ENCODE results near the gene KRT76. TPM values are rescaled to one million over a fixed set of nuclear protein-coding genes. Genes with fewer than 3 reads are reported as not detected.
"Not testable (repeated sequence)": the region's sequence is repeated elsewhere in the genome, so short reads cannot be mapped to it uniquely, and the experiment has no call there.

The KRT76 gene
- total RNA-seq, 4 donors from 2014 or later, result not detected

GRCh38 chr12:52797529-52797894 is 20.4 kb upstream of the KRT76 start:
- no peaks in the 10 kb centered on the region for H3K27me3 ChIP-seq
- H3K4me1 ChIP-seq, result no peaks in the 10 kb centered on the region
- H3K9me3 ChIP-seq, result no peaks in the 10 kb centered on the region
- no peak for DNase-seq
- H3K4me3 ChIP-seq, result no peak overlapping the region
- TF ChIP-seq CTCF (IDR thresholded peaks at IDR 0.05) (no peak), POLR2A (IDR thresholded peaks at IDR 0.05) (no peak)
- no peak overlapping the region for H3K27ac ChIP-seq
- no peaks in the 10 kb centered on the region for H3K36me3 ChIP-seq

- no peak for TF ChIP-seq CTCF (IDR thresholded peaks at IDR 0.05)
- no peak for TF ChIP-seq POLR2A (IDR thresholded peaks at IDR 0.05)
- no peaks in the 10 kb centered on the region for H3K27me3 ChIP-seq
- no peak overlapping the region for H3K27ac ChIP-seq
- H3K4me1 ChIP-seq, result no peaks in the 10 kb centered on the region
- no peaks in the 10 kb centered on the region for H3K36me3 ChIP-seq
- no peak for DNase-seq
- no peak overlapping the region for H3K4me3 ChIP-seq
- no peaks in the 10 kb centered on the region for H3K9me3 ChIP-seq
Measured at GRCh38 chr12:52796839-52797528, 19.8 kb upstream of the KRT76 start.

- H3K27ac ChIP-seq, result no peak overlapping the region
- no peaks in the 10 kb centered on the region for H3K27me3 ChIP-seq
- TF ChIP-seq POLR2A (IDR thresholded peaks at IDR 0.05) (no peak), CTCF (IDR thresholded peaks at IDR 0.05) (no peak)
- no peak for DNase-seq
- no peaks in the 10 kb centered on the region for H3K4me1 ChIP-seq
- no peaks in the 10 kb centered on the region for H3K9me3 ChIP-seq
- H3K4me3 ChIP-seq, result no peak overlapping the region
- H3K36me3 ChIP-seq, result no peaks in the 10 kb centered on the region
Measured at GRCh38 chr12:52796429-52796794, 19.3 kb upstream of the KRT76 start.

GRCh38 chr12:52795694-52796428 is 18.7 kb upstream of the KRT76 start, which contains the start of gene KRT3:
Gene KRT3, minus strand, starts transcription at chr12:52796117. Its CDS starts 75 bp downstream, at chr12:52796042.
- no peak for TF ChIP-seq POLR2A (IDR thresholded peaks at IDR 0.05)
- no peak for TF ChIP-seq CTCF (IDR thresholded peaks at IDR 0.05)
- Histone ChIP-seq H3K27ac (no peak within 1 kb of the TSS), H3K27me3 (no peaks in the 10 kb centered on the region), H3K4me1 (no peaks in the 10 kb centered on the region), H3K4me3 (no peak within 1 kb of the TSS), H3K9me3 (no peaks in the 10 kb centered on the region), H3K36me3 (no peaks in the 10 kb centered on the region)
- no peak for DNase-seq

- not testable (repeated sequence) for H3K27ac ChIP-seq, DNase-seq, H3K36me3 ChIP-seq, H3K9me3 ChIP-seq, H3K4me3 ChIP-seq, H3K27me3 ChIP-seq, H3K4me1 ChIP-seq
Measured at GRCh38 chr12:52795332-52795674, 18.2 kb upstream of the KRT76 start.

GRCh38 chr12:52794479-52795331 is 17.6 kb upstream of the KRT76 start:
- H3K4me3 ChIP-seq, result no peak overlapping the region
- no peak for TF ChIP-seq CTCF (IDR thresholded peaks at IDR 0.05)
- no peak for TF ChIP-seq POLR2A (IDR thresholded peaks at IDR 0.05)
- no peaks in the 10 kb centered on the region for H3K9me3 ChIP-seq
- no peak for DNase-seq
- H3K27ac ChIP-seq, result no peak overlapping the region
- H3K27me3 ChIP-seq, result no peaks in the 10 kb centered on the region
- peaks cover 0 to 6% (median 0%) of the 10 kb centered on the region in 4 donors for H3K4me1 ChIP-seq
- H3K36me3 ChIP-seq, result no peaks in the 10 kb centered on the region
